GM21576 (cell line): ENCODE results near the gene OGDHL.
"Not testable (repeated sequence)": the region's sequence is repeated elsewhere in the genome, so short reads cannot be mapped to it uniquely, and the experiment has no call there.

Experiments
- ATAC-seq: cut with Tn5 transposase; IDR thresholded peaks from one replicate; pipeline ENCODE4 v1.9.1; 2021; ENCODE audit warnings: mild to moderate bottlenecking, moderate library complexity; ENCODE audit not compliant: unreplicated experiment

The OGDHL gene

GRCh38 chr10:49740346-49741107 lies 21.6 kb downstream of the OGDHL start:
- no peak for ATAC-seq

GRCh38 chr10:49739426-49739825 lies 22.7 kb downstream of the OGDHL start:
- no peak for ATAC-seq

- no peak for ATAC-seq
Measured at GRCh38 chr10:49738616-49739360, 23.3 kb downstream of the OGDHL start.

GRCh38 chr10:49737474-49738201 lies 24.5 kb downstream of the OGDHL start:
- ATAC-seq = no peak

GRCh38 chr10:49736564-49737113 lies 25.5 kb downstream of the OGDHL start:
- ATAC-seq = no peak

GRCh38 chr10:49735848-49736563 lies 26.1 kb downstream of the OGDHL start:
- ATAC-seq = no peak

- no peak for ATAC-seq
Measured at GRCh38 chr10:49735161-49735560, 27.0 kb downstream of the OGDHL start.

GRCh38 chr10:49734676-49735075 lies 27.4 kb downstream of the OGDHL start:
- ATAC-seq = no peak

- ATAC-seq = no peak
Measured at GRCh38 chr10:49733866-49734265, 28.3 kb downstream of the OGDHL start.

GRCh38 chr10:49726593-49726992 lies 35.5 kb downstream of the OGDHL start:
- no peak for ATAC-seq

GRCh38 chr10:49715157-49715556 lies 47.0 kb downstream of the OGDHL start:
- not testable (repeated sequence) for ATAC-seq

GRCh38 chr10:49713266-49713665 lies 48.9 kb downstream of the OGDHL start:
- ATAC-seq = no peak

- ATAC-seq = no peak
Measured at GRCh38 chr10:49711481-49711880, 50.6 kb downstream of the OGDHL start.

GRCh38 chr10:49710966-49711365 lies 51.2 kb downstream of the OGDHL start:
- no peak for ATAC-seq

- no peak for ATAC-seq
Measured at GRCh38 chr10:49709934-49710333, 52.2 kb downstream of the OGDHL start.

- ATAC-seq = no peak
Measured at GRCh38 chr10:49707585-49707984, 54.5 kb downstream of the OGDHL start.

- ATAC-seq = no peak
Measured at GRCh38 chr10:49700997-49701396, 61.1 kb downstream of the OGDHL start.

GRCh38 chr10:49700211-49700610 lies 61.9 kb downstream of the OGDHL start:
- no peak for ATAC-seq

- no peak for ATAC-seq
Measured at GRCh38 chr10:49698679-49699078, 63.4 kb downstream of the OGDHL start.

- no peak for ATAC-seq
Measured at GRCh38 chr10:49696311-49696710, 65.8 kb downstream of the OGDHL start.

- no peak for ATAC-seq
Measured at GRCh38 chr10:49694466-49694865, 67.7 kb downstream of the OGDHL start.
